T-helper 2 cell treated with Interferon-gamma antibody and Interleukin-4, amounts not matched to agents 5 μg/mL and 100 μg/mL, for 36 hours (primary cell): ENCODE measurements around the gene WHRN.

Source experiments
- DNase-seq: peaks from one replicate; pipeline ENCODE4 v3.0.0; 2021; ENCODE audit warnings: low spot score
- H3K27ac Mint-ChIP-seq: one replicate; pipeline ENCODE4 v1.8.0; 2021; ENCODE audit warnings: mild to moderate bottlenecking, mixed read lengths
- H3K27me3 Mint-ChIP-seq: one replicate; pipeline ENCODE4 v1.8.0; 2021; ENCODE audit warnings: low read depth, mixed read lengths
- H3K36me3 Mint-ChIP-seq: one replicate; pipeline ENCODE4 v1.8.0; 2021; ENCODE audit warnings: low read depth, mixed read lengths
- H3K4me1 Mint-ChIP-seq: one replicate; pipeline ENCODE4 v1.8.0; 2021; ENCODE audit warnings: low read depth, mixed read lengths
- H3K4me3 Mint-ChIP-seq: one replicate; pipeline ENCODE4 v1.8.0; 2022; ENCODE audit warnings: mild to moderate bottlenecking, moderate library complexity, mixed read lengths
- H3K9me3 Mint-ChIP-seq: one replicate; pipeline ENCODE4 v1.8.0; 2021; ENCODE audit warnings: mixed read lengths

The WHRN gene

DNA sequence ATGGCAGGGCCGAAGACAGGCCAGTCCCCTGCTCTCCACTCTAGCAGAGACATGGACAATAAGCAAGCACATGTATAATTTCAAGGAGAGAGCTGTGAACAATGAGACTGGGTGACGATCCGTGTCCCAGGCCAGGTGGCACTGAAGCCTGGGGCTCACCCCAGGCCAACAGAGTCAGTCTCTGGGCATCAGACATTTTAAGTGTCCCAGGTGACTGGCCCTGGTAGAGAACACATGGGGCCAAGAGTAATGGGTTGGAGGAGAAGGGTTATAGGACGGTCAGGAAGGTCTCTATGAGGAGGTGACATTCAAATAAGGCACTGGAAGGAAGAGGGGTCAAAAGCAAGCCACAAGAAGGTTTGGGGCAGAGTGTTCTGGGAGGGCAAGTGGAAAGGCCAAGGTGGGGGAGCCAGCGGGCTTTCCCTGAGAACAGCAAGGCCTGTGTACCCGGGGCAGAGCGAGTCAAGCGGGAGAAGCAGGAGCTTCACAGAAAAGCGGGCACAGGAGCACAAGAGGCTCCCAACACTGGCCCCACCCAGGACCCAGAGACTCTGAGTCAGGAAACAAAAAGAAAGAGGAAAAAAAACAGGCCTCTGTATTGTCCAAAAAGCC, 116.4 kb downstream of the WHRN start:
- Mint-ChIP-seq H3K27ac (peak overlapping the region; percentile 98), H3K4me3 (peak overlapping the region; percentile 99), H3K9me3 (no peaks in the 10 kb centered on the region), H3K27me3 (no peaks in the 10 kb centered on the region), H3K4me1 (peaks cover 59% of the 10 kb centered on the region), H3K36me3 (peaks cover 68% of the 10 kb centered on the region)
- no peak for DNase-seq

DNA sequence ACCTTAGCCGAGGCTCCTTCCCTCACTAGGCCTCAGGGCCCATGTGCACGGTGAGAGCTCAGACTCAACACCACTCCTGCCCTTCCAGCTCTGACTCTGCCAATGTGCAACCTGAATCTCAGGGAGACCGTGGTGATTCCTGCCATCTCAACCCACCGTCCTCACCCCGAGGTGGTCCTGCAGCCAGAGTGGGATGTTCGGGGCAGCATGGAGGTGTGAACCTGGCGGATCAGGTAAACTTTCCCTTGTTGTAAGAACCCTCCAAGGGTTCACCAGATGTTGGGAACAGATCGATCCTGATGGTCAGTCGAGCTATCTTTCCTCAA, 117.0 kb downstream of the WHRN start:
- H3K9me3 Mint-ChIP-seq, result no peaks in the 10 kb centered on the region
- no peaks in the 10 kb centered on the region for H3K27me3 Mint-ChIP-seq
- H3K36me3 Mint-ChIP-seq, result peaks cover 71% of the 10 kb centered on the region
- peaks cover 62% of the 10 kb centered on the region for H3K4me1 Mint-ChIP-seq
- DNase-seq, result no peak
- peak overlapping the region; percentile 99 for H3K4me3 Mint-ChIP-seq
- H3K27ac Mint-ChIP-seq, result peak overlapping the region; percentile 98

DNA sequence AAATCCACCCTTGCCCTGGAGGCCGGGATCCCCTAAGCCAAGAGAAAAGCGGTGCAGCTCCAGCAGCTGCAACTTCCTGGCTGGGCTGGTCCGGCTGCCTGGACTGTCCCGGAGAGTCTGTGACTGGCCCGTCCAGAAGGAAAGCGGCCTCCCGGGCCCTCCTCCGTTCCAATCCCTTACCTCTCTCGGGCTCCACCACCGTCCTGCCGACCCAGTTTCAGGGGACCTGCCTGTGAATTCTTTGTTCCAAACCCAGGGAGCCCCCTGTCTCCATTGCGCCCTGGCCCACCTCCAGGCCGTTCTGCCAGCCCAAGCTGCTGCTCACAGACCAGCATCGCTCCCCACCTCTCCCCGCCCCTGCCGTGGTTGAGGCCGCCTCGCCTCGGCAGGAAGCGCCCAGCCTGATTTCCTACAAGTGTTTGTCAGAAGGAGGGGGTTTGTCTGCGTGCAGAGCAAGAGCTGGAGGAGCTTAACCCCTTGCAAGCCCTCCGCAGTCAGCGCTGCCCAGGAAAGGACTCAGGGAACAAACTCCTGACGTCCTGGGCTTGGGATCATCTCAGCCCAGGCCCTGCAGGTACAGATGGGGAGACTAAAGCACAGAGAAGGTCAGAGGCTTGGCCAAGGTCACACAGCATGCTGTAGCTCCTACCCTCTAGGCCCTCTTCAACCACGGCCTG, 117.5 kb downstream of the WHRN start, which contains the start of gene AKNA:
Gene AKNA, minus strand, starts transcription at position 303 of the 677 bp plus-strand sequence. CDS start 6,649 bp downstream, outside the sequence.
- peaks cover 62% of the 10 kb centered on the region for H3K4me1 Mint-ChIP-seq
- H3K4me3 Mint-ChIP-seq, result peak within 1 kb of the TSS; percentile 99
- H3K27me3 Mint-ChIP-seq, result no peaks in the 10 kb centered on the region
- peaks cover 74% of the 10 kb centered on the region for H3K36me3 Mint-ChIP-seq
- DNase-seq, result peak; percentile 78
- peak within 1 kb of the TSS; percentile 98 for H3K27ac Mint-ChIP-seq
- no peaks in the 10 kb centered on the region for H3K9me3 Mint-ChIP-seq

DNA sequence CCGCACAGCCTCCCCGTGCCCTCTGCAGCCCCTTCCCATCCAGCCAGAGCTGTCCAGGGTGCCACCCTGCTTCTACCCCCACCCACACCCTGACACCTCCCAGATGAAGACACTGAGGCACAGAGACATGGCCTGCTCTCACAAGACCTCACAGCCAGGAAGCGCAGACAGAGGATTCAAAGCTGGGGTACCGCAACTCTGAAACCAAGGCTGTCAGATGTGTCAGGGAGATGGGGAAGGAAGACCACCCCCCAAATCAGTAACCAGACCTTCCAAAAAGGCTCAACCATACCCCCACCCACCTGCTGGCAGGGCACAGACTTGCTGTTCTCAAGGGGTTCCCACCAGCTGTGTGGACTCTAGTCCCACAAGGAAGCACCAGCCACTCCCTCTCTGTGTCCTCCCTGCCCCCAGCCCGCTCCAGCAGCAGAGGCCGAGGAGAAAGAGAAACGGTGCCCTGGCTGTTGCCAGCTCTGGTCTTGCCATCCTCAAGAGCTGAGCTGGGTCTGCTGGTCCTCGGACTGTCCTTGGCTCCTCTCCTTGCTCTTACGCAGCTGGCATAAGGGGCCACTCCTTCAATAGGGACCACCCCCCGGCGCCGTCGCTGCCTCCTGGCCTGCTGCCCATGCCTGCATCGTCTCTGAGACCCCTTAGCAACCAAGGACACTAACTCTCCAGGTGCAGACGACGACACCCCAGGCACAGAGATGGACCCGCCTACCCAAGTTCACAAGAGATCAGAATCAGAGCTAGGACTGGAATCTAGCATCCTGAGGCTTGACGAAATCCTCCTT, 118.2 kb downstream of the WHRN start:
- DNase-seq, result no peak
- no peaks in the 10 kb centered on the region for H3K9me3 Mint-ChIP-seq
- H3K36me3 Mint-ChIP-seq, result peaks cover 78% of the 10 kb centered on the region
- H3K4me3 Mint-ChIP-seq, result peak overlapping the region; percentile 99
- H3K27ac Mint-ChIP-seq, result peak overlapping the region; percentile 98
- H3K27me3 Mint-ChIP-seq, result no peaks in the 10 kb centered on the region
- H3K4me1 Mint-ChIP-seq, result peaks cover 63% of the 10 kb centered on the region

DNA sequence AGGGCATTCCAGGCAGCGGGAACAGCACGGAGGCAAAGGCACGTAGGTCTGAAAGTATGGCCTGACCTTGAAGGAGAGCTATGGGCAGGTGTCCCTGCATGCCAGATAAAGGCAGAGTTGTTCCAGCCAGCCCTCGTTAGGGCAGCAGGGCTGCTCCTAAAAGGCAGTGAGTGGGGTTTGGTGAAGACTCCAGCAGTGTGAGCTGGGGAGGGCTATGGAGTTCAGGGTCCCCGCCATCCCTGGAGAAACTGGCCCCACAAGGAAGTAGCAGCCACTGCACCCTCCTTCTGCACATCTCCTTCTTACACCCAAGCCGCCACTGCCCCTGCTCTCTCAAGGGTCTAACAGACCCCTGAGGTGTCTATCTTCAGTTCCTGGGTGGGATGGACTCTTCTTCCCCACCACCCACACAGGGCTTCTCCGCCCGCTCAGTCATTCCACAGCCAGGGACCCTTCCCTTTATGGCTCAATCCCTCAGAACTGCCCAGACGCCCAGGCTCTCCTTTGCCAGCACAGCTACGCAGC, 118.8 kb downstream of the WHRN start:
- Mint-ChIP-seq H3K4me1 (peaks cover 64% of the 10 kb centered on the region), H3K36me3 (peaks cover 81% of the 10 kb centered on the region), H3K27me3 (no peaks in the 10 kb centered on the region), H3K9me3 (no peaks in the 10 kb centered on the region), H3K4me3 (peak overlapping the region; percentile 99), H3K27ac (peak overlapping the region; percentile 98)
- DNase-seq, result no peak

DNA sequence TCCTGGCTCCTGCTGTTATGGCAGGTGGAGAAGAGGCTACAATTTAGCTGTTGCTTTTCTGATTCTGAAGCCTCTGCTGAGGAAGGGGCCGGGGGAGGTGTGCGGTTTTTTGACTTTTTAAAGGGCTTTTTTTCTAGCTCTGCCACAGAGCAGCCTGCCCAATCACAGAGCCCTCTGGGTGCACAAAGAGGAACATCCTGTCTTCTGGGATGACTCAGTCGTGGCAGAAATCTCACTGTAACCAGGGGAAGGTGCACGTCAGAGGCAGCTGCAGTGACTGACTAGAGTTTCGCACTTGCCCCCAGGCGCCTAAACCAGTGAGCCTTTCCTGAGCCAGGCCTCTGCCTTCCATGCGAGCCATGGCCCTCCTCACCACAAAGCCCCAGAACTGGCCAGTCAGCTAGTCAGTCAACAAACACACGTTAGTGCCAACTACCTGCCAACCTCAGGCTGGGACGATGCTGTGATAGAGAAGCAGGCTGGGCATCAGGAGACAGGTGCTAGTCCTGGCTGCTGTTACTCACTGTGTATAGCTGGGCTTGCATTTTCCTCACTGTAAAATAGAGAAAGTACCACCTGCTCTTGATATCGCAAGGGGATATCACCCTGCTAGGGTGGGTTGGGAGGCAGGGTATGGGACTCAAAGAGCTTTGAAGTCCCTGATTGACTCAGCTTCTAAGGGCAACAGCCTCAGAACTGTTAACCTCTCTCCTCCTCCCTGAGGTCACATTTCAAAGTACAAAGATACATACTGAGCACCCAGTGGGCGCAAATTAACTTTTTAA, 119.7 kb downstream of the WHRN start:
- DNase-seq, result peak; percentile 93
- Mint-ChIP-seq H3K9me3 (no peaks in the 10 kb centered on the region), H3K4me3 (peak overlapping the region; percentile 99), H3K27ac (peak overlapping the region; percentile 98), H3K4me1 (peaks cover 60% of the 10 kb centered on the region), H3K27me3 (no peaks in the 10 kb centered on the region), H3K36me3 (peaks cover 84% of the 10 kb centered on the region)

DNA sequence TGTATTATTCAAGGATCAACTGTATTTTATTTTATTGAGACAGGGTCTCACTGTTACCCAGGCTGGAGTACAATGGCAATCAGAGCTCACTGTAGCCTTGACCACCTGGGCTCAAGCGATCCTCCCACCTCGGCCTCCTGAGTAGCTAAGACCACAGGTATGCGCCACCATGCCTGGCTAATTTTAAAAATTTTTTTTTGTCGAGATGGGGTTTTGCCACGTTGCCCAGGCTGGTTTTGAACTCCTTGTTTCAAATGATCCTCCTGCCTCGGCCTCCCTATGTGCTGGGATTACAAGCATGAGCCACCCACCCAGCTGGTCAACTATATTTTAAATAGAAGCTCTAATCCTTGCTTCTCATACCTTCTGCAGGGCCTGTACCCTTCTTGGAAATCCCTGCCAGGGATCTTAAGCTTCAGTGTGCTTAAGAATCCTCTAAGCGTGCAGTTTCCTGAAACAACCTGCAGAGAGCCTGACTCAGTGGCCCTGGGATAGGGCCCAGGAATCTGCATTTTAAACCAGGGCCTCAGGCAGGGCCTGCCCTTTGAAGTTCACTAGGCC, 120.4 kb downstream of the WHRN start:
- peaks cover 57% of the 10 kb centered on the region for H3K4me1 Mint-ChIP-seq
- H3K27ac Mint-ChIP-seq, result peak overlapping the region; percentile 98
- DNase-seq, result no peak
- H3K36me3 Mint-ChIP-seq, result peaks cover 81% of the 10 kb centered on the region
- peak overlapping the region; percentile 99 for H3K4me3 Mint-ChIP-seq
- H3K9me3 Mint-ChIP-seq, result no peaks in the 10 kb centered on the region
- H3K27me3 Mint-ChIP-seq, result no peaks in the 10 kb centered on the region

DNA sequence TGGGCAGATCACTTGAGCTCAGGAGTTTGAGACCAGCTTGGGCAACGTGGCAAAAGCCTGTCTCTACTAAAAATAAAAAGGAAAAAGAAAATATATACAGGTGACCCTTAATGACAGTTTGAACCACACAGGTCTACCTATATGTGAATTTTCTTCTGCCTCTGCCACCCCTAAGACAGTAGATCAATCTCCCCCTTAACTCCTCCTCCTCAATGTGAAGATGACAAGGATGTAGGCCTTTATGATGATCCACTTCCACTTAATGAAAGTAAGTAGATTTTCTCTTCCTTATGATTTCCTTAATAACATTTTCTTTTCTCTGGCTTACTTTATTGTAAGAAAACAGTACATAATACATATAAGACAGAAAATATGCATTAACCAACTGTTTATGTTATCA, 120.9 kb downstream of the WHRN start:
- peaks cover 84% of the 10 kb centered on the region for H3K36me3 Mint-ChIP-seq
- no peaks in the 10 kb centered on the region for H3K9me3 Mint-ChIP-seq
- peak overlapping the region; percentile 98 for H3K27ac Mint-ChIP-seq
- H3K4me1 Mint-ChIP-seq, result peaks cover 58% of the 10 kb centered on the region
- H3K27me3 Mint-ChIP-seq, result no peaks in the 10 kb centered on the region
- DNase-seq, result no peak
- H3K4me3 Mint-ChIP-seq, result peak overlapping the region; percentile 99

DNA sequence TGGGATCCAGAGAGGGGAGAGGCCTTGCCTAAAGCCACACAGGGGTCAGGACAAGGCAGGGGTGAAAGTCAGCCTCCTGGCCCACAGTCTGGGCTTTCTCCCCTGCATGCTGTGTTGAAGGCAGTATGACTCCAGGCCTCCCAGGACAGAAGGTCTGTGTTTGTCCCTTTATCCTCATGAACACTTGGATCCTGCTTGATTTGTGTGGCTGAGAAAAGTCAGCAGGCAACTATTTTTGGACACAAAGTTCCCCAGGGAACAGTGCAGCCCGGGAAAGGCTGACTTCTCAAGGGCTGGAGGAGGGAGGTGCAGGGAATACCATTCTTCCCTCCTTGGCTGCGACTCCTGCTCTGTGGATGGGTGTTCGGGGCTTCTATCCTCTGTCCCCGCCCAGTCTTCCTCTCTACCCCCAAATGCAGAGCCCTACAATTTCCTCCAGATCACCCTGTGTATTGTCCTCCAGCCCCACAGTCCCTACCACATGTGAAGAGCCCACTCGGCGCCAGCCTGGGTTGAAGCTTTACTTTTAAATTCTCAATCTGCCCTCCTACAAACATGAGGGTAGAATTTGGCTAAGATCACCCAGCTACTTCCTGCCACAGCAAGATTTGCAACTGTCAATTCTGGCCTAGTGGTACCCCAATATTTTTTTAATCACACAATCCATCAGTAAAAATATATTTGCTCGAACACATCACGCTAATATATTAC, 121.6 kb downstream of the WHRN start:
- peaks cover 54% of the 10 kb centered on the region for H3K4me1 Mint-ChIP-seq
- no peaks in the 10 kb centered on the region for H3K27me3 Mint-ChIP-seq
- peaks cover 85% of the 10 kb centered on the region for H3K36me3 Mint-ChIP-seq
- no peak for DNase-seq
- H3K4me3 Mint-ChIP-seq, result peak overlapping the region; percentile 99
- no peaks in the 10 kb centered on the region for H3K9me3 Mint-ChIP-seq
- H3K27ac Mint-ChIP-seq, result peak overlapping the region; percentile 98

DNA sequence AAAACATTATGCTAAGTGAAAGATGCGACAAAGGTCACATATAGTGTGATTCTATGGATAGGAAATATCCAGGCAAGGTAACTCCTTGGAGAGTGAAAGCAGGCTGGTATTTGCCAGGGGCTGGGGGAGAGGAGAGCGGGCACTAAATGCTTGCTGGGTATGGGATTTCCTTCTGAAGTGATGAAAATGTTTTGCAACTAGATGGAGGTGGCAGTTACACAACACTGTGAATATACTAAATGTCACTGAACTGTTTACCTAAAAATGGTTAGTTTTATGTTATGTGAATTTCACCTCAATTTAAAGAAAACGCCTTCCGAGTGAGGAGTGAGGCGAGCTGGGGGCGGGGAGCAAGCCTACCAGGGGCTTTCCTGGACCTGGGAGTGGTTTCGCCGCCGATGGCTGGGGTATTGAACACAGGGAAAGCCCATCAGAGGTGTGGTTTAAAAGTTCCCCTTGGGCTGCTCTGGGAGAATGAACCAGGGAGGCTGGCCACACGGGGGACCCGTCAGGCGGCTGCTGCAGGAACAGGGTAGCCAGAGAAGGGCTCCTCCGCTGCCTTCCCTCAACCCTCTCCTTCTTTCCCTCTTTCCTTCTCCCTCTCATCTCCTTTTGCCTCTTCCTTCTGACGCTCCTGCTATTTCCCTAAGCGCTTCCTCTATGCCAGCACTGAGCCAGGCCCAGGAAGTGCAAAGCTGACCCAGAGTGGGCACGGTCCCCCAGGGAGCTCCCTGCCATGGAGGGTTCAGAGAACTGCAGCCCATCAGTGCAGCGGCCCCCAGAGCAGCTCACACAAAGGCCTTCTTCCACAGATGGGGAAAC, 122.4 kb downstream of the WHRN start:
- Mint-ChIP-seq H3K4me3 (peak overlapping the region; percentile 99), H3K9me3 (no peaks in the 10 kb centered on the region), H3K27me3 (no peaks in the 10 kb centered on the region), H3K4me1 (peaks cover 57% of the 10 kb centered on the region), H3K36me3 (peaks cover 89% of the 10 kb centered on the region), H3K27ac (peak overlapping the region; percentile 87)
- DNase-seq, result peak; percentile 81

DNA sequence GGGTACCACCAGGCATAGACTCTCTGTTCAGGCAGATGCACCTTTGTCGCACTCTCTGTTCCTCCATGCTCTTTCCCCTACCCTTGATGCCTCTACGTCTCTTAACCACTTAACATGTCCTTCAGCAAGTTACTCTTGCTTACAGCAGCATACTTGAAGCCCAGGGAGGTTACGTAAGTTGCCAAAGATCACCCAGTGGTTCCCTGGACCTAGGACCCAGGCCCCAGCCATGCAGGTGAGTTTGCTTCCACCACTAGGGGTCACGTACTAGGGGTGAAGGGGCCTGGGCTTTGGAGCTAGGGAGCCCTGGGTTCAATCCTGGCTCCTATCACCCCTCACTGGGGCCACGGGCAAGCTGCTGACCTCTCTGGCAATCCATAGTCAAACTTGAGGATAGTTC, 126.4 kb downstream of the WHRN start:
- Mint-ChIP-seq H3K27ac (peak overlapping the region; percentile 87), H3K36me3 (peaks cover 87% of the 10 kb centered on the region)

DNA sequence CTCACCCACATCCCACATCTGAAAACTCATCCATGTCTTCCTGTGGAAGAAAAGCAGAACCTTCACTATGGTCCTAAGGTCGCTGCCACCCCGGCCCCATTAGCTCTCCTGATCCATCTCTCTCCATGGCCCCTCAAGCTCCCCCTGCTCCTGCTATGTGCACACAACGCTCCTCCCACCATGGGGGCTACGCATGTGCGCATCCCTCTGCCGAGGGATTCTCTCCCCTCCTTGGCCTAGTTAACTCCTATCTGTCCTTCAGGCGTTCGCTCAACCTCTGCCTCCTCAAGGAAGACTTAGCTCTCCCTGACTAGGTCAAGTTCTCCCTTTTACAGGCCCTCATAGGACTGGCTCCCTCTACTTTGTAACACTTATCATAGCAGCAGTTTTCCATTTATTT, 127.3 kb downstream of the WHRN start:
- Mint-ChIP-seq H3K27ac (peak overlapping the region; percentile 87), H3K9me3 (no peaks in the 10 kb centered on the region), H3K4me3 (peak overlapping the region; percentile 32), H3K36me3 (peaks cover 85% of the 10 kb centered on the region), H3K4me1 (peaks cover 76% of the 10 kb centered on the region), H3K27me3 (no peaks in the 10 kb centered on the region)
- no peak for DNase-seq

More for the DNA sequence above, 126.4 kb downstream of the WHRN start:
- no peak for DNase-seq
- Mint-ChIP-seq H3K9me3 (no peaks in the 10 kb centered on the region), H3K27me3 (no peaks in the 10 kb centered on the region), H3K4me1 (peaks cover 77% of the 10 kb centered on the region), H3K4me3 (peak overlapping the region; percentile 52)
